Stimulated activated CD8-positive, alpha-beta memory T cell treated with anti-CD3 and anti-CD28 coated beads, Interleukin-15, amount 100 ng/mL, for 48 hours (primary cell): ENCODE data around the gene GATB.

Experiments used
- DNase-seq, 2 donors: peaks; one replicate each; pipeline ENCODE4 v3.0.0-alpha.2; 2020; ENCODE audit warnings: low read depth in 2 of 2

Gene GATB

DNA sequence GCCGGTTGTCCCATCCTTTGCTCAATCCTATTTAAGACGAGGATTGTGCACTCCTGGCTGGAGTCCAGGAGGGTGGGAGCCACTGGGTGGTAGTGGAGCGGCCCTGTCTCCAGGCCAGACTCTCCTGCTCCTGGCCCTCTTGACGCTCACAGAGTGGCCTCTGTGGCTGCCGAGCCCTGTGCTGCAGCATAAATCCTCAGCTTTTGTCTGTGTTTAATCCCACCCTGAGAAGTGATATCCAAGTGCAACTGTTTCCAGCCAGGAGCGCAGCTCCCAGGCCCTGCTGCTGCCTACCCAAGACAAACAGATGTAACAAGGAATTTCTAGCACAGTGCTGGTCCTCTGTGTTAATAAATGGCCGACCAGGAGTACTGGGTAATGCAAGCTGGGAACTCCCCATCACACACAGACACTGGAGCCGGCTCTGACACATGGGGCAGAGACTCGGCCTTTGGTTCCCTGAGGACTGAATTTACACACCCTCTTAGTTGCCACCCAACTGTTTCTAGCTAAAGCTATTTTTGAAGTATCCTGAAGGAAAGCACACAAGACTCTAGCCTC is 85.3 kb downstream of the GATB start:
- DNase-seq = no peak

DNA sequence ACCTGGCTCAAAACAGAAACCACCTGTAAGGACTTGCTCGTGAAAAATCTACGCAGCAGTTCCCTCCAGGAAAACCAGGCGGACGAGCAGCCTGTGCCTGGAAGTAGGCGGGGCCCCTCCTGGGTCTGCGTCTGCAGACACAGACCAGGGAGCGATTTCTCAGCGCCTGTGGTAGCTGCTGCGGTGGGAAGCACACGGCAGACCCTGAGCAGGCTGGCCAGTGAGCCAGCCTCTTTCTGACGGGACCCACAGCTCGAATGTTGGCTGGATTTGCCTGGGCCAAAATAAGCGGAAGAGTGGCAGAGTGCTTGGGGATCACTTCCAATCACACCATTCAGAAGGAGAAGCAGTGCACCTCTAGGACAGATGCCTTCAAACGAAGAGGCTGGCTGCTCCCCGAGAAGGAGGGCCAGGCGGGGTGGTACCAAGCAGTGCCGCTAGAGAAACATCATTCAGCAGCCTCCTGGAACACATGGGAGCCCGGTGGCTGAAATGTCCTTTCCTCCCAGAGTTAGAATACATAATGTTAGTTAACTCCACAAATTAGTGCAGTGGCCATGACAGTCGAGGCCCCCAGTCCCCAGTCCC is 85.9 kb downstream of the GATB start:
- DNase-seq = no peak

DNA sequence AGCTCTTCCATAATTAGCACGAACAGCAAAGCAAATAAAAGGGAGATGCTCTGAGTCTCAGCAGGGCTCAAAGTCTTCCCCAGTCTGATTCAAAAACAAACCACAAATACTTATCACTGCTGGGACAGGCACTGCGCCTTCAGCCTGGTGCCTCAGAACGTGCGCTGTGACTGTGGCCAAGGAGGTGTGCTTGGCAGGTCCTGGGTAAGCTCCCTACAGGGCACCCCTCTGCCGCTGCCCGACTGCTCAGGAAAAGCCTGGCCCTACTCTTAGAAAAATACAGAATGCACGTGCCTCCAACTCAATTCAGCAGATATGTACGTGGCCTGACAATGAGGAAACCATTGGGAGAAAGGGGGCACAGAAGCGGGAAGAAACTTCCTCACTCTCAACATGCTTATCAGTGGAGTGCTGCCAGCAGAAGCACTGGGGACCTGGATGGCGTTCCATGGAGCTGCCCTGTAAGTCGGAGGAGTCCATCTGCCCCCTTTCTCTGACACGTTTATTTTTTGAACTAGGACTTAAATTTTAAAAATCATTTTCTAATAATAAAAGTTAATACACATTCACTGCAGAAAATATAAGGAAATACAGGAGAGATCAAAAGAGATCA is 86.8 kb downstream of the GATB start:
- DNase-seq = no peak

GRCh38 chr4:151672996-151673395 is 87.8 kb downstream of the GATB start:
- DNase-seq = no peak

GRCh38 chr4:151671541-151672059 is 89.2 kb downstream of the GATB start:
- no peak for DNase-seq

DNA sequence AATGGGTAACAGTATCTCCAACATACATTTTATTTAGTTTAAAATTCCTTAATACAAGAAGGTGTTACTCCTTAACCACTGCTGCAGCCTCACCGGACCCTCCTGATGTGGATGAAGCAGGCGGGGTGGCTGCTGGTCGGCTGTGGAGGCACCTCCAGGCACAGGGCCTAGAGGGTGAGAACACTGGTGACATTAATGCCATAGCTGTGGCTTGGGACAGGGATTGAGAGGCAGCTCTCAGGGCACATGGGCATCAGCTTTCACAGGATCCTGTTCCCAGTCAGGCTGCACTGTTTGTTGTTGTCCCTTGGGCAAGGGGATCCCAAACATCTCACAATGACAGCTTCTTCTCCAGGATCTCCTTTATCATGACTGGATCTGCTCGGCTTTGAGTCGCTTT is 90.0 kb downstream of the GATB start:
- DNase-seq = no peak

DNA sequence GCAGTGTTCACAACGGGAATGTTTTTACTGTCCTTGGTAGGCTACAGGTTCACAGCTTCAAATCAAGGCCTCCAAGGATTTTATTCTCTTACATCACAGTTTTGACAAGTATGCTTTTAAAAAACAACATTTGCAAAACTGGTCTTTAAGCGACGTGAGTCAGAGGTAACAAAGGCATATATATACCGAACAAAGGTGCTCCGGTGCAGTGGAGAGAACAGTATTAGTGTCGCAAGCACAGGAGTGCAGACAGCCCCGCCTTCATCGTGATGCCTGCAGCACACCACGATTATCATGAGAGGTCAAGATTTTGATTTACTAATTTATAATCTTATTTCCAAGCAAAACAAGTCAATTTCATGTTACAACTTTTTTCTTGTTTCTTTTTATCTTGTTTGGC is 90.8 kb downstream of the GATB start:
- no peak for DNase-seq

DNA sequence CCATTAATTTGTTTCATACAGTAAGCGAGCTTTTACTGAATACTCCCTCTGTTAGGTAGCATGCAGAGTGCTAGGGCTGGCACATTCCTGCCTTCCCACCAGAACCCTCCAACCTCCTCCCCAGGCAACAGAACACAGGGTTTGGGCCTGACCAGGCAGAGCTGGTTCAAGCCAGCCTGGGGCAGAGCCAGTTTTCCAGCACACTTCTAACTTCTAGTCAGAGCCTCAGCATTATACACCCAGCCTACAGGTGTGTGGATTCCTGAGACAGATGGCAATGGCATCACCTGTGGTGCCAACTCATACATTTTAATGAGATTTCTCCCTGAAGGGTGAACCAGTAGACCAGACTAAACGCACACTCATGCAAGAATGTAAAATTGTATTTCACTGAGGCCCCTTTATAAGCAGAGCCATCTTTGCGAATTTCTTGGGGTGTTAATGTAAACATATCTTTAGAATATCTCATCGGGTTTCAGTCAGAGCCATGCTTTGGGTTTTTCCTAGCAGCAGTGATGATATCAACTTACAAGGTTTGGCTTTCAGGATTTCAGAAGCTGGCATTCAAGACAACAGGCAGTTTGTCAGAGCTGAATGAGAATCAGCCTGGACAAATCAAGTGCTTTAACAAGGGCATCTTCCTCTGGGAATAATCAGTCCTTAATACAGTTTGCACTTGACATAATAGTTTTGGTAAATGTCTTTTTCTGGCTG is 92.0 kb downstream of the GATB start:
- no peak for DNase-seq

- DNase-seq = no peak
Observed at GRCh38 chr4:151667666-151668065, 93.1 kb downstream of the GATB start.

DNA sequence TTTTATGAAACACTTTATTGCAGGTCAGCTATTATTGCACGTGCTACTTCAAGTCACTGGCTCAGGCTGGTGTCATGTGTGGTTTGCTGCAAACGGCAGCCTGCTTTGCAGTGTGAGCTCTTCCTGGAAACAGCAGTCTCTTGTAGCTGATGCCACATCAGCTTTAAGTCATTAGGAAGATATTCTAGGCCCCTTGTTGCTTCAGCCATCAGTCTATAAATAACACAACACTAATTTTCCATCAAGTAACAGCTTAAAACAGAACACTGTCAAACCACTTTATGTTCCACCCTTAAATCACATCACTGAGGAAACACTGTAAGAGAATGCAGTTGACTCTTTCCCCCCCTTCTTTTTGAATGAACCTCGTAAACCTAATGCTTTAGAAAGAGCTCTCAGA is 93.8 kb downstream of the GATB start:
- no peak for DNase-seq

GRCh38 chr4:151666501-151666900 is 94.3 kb downstream of the GATB start:
- DNase-seq = no peak

GRCh38 chr4:151665785-151666127 is 95.1 kb downstream of the GATB start:
- DNase-seq = no peak

- DNase-seq = no peak
Observed at GRCh38 chr4:151665022-151665784, 95.6 kb downstream of the GATB start.

DNA sequence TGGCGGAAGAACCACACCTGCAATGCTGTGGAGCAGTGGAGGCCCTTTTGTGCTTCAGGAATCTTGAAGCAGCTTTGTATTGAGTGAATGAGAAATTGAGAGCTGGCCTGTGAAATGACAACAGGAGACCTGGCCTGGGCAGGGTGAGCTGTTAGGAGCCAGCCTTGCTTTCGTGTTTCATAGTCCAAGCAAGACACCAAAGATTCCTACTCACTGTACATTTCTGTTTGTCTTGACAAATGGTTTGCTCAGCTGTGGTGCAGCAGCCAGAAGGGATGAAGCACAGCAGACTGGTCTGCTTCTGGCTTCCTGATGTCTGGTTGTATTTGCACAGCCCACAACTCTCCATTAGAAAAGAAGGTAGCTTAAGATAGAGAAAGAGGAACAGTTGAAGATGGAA is 96.5 kb downstream of the GATB start:
- no peak for DNase-seq

DNA sequence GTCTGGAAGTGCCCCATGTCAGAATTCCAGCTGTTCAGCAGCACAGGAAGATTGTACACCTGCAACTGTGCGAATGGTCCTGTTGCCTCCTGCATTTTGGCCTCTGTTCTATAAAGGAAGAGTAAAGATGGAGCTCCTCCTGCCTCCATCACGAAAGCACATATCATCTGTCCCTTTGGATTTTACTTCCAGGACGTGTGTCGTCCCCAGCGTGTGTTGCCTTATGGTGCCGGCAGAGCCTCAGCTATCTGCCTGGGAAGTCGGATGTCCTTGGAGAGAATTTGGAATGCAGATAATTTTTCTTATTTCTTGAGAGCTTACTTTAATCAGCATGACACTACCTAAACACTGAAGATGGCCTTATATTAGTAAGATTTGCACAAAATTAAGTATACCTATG is 97.7 kb downstream of the GATB start:
- no peak for DNase-seq

DNA sequence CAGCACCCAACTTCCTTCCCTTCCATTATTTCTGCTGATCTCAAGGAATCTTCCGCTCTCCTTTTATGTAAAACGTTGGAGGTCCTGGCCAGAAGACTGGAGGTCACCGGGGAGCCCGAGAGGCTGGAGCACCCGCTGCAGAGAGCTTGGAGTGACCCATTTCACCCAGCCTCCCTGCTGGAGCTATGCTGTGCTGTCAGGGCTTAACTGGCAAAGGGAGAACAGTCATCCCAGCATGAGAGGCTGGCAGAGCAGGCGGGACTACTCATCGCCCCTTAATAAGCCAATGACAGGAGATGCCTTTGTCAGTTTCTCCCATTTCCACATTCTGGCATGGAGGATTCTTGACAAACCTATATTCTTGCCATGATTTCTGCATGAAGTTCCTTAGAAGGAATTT is 98.9 kb downstream of the GATB start:
- no peak for DNase-seq

- no peak for DNase-seq
Observed at GRCh38 chr4:151660676-151661075, 100.1 kb downstream of the GATB start.

DNA sequence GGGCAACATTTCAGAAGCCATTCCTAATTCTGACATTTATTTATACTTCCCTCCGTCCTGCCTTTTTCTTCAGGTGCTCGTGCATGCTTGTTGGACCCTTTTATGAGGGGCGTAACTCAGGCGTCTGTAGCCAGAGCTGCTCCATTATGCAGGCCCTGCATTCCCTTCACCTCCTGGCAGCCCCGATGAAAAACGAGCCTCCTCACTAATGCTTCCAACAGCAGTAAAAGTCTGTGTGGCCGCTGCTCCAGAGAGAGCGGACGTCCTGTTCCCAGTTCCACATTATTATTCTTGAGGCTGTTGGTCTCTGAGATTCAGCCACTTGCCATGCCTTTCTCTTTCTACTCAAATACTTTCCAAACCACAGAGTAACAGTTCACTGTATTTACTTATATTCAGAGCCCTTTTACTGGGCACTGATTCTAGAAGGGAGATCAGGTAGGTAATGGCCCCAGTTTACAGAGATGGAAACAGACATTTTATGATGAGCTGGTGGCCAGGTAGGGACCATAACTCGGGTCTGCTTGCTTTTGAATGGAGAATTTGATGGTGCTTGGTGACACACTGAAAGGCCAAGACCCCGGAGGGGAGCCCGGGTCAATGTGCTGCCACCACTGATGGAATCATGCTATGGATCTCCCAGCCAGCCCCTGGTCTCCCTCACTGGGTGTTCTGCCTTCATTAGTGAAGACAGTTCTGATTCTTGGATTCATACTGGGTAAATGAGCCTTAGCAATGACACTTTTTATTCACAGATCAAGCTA is 101.0 kb downstream of the GATB start:
- DNase-seq = no peak

DNA sequence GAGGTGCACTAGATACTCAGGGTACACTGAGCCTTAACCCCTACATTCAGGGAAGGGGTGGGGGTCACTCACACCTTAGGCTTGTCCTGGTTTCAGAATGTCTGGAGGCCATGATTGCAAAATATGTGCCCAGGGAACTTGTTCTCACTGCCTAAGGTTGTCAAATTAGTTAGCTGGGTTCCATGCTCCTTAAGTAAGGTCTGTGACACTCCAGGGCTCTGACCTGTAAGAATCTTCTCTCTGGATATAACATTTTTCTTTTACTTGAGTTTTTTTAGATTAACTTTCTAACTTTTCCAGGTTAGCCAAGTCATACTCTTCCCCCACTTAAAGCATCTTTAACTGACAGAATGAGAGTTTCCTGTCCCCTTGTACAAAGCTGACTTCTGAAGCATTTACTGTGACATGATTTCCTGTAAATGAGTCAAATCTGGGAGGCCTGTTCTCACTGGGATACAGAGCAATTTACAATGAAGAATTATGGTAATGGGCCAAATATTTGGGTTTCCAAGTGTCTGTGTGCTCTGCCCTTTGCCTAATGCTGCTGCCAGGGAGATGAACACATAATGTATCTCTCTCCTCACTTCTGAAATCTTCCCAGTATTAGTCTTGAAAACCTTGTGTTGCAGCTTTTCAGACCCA is 101.7 kb downstream of the GATB start:
- no peak for DNase-seq

DNA sequence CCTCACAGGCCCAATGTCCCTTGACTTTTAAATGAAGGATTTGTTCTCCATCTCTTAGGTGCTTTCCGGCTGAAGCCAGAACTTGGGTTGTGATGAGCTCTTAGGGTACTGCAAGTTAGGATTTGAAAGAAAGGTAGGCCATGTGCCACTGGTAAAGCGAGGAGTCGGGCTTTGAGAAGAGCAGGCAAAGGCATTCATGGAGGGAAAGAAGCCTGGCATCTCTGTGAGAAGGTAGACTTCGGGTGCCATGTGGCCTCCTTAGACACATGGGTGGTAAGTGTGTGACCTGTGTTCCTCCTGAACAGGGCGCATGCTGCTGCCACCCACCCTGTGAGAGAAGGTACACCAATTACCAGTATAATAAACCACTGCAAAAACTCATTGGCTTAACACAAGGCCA is 102.9 kb downstream of the GATB start:
- DNase-seq = no peak

- no peak for DNase-seq
Observed at GRCh38 chr4:151656058-151656457, 104.7 kb downstream of the GATB start.
